ENCODE results near the gene IDH3B.

IDH3B gene

DNA sequence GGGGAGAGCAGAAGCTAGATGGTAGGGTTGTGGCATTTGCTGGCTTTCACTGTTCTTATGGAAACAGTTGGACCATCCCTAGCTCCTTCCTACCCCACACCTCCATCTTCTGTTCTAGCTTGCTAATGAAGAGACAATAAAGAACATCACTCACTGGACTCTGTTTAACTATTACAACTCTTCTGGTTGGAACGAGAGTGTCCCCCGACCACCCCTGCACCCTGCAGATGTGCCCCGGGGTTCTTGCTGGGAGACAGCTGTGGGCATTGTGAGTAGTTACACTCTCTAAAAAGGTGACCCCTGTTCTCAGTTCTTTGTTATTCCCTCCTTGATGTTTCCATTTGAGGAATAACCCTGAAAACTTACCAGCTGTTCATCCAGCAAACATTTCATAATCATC lies 51.9 kb downstream of the IDH3B start:
- DNase-seq = no peak

DNA sequence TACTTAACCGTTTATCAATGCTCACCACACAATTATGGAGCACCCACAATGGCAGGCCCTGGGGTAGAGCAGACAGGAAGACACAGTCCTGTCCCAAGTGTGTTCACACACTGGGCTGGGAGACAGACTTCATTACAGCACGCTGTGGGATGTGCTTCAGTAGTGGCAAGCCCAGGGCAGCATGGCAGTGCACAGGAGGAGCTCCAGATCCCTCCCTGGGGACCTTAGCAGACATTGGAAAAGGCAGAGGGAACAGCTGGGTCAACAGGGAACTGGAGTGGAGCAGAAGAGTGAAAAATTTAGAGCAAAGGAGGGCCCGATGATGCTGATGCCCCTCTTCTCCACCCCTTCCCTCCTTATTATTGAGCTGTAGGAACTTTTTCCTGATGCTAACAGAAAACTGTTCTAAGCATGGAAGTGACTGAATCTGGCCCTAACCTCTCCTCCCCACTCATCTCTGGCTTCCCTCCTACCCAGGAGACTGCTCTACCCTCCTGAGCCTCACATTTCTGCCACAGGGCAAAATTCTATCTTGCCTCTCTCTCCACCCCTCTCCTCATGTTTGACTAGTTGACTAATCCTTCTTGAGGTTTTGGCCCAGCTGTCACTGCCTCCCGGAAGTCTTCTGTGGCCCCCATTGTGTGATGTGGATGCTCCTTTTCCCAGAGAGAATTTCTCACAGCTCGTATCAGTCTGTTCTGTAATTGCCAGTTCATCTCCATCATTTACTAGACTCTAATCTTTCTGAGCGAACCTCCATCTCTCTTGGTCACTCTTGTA lies 52.9 kb downstream of the IDH3B start:
- DNase-seq = no peak

DNA sequence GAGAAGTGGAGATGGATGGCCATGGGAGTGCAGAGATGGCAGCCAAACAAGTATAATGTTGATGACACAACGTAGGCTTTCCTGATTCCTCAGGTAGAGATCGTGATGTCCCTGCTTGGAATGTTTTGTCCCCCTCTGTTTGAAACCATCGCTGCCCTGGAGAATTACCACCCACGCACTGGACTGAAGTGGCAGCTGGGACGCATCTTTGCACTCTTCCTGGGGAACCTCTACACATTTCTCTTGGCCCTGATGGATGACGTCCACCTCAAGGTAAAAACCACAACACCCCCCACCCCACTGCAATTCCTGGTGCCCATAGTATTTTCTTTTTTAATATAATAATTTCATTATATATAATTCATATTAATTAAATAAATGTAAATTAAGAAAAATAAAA lies 53.7 kb downstream of the IDH3B start:
- DNase-seq = no peak
